Measurements from ENCODE around the gene SEC16A.

Gene SEC16A

GRCh38 chr9:136392538-136393449 lies 90.0 kb downstream of the SEC16A start:
- TF ChIP-seq SPI1 (IDR thresholded peaks at IDR 0.05; ENCODE audit: low read depth, low read length), result no peak
- TF ChIP-seq POLR2AphosphoS5 (IDR thresholded peaks at IDR 0.05; ENCODE audit: low read depth, low read length), result peak; percentile 42
- no peak for TF ChIP-seq POU2F2 (IDR thresholded peaks at IDR 0.05; ENCODE audit: low read depth, low read length)
- TF ChIP-seq TAF1 (IDR thresholded peaks at IDR 0.05; ENCODE audit: low read depth, low read length), result no peak
- DNase-seq (ENCODE audit: insufficient read length, low spot score), result no peak
- no peak for FAIRE-seq

DNA sequence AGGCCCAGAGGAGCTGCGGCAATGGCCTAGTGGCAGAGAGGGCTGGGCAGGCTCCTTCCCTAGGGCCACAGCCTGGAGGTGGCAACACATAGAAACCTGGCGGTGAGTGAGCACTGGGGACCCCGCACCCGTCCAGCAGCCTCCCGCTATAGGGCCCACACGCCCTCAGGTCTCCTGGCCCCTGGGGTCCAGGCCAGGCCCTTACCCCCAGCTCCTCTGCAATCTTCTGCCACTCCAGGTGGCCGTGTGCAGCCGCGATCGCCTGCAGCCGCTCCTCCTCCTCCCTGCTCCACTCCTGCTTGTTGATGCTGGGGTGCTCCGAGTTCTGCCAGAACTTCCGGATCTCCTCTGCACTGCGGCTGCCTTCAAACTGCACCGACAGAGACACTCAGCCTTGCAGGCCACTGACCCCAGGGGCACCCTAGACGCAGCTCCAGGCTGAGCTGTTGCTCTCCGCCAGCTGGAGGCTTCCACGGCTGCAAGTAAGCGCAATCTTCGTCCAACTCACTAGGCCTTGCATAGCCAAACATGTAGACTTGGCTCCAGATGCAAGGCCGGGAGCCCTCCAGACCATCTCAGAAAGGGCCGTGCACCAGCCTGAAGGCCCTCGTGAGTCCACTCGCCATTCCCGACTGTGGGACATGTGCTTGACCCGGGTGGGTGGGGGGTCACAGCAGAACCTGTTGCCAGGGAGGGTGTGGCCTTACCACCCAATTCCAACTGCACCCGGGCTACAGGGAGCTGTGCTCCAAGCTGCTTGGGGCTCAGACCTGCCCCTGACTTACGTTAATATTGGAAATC lies 90.9 kb downstream of the SEC16A start:
- FAIRE-seq, result no peak
- no peak for TF ChIP-seq TAF1 (IDR thresholded peaks at IDR 0.05; ENCODE audit: low read depth, low read length)
- TF ChIP-seq POLR2A (IDR thresholded peaks at IDR 0.05; ENCODE audit: low read depth, low read length), result peak; percentile 44
- no peak for DNase-seq (ENCODE audit: insufficient read length, low spot score)
